GM19468 (cell line): ENCODE data around the gene CACNA2D2.

Experiments
- ATAC-seq: cut with Tn5 transposase; IDR thresholded peaks from one replicate; pipeline ENCODE4 v1.9.1; 2021; ENCODE audit warnings: mild to moderate bottlenecking, moderate library complexity, moderate number of reproducible peaks; ENCODE audit not compliant: unreplicated experiment; ENCODE audit errors: extremely low read depth

CACNA2D2 gene

GRCh38 chr3:50503504-50504342, at the start of gene CACNA2D2:
CACNA2D2 (minus strand) TSS chr3:50503634; CDS start chr3:50503423, 211 bp downstream.
- no peak for ATAC-seq

DNA sequence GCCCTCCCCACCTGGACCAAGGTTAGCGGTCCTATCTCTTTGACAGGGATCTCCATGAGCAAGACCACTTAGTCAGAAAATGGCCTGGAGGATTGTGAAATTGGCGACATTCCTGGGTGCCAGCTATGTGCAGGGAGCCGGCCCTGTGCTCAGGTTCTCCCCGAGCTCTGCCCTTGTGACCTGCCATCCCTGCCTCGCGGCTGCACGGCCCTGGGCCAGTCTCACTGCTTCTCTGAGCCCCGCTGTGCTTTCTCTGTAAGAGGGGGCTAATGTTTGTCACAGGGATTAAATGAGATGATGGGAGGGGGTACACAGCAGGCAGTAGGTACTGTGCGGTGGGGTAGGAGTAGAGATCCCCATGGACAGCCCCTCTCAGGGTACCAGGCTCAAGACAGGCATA, 49.2 kb upstream of the CACNA2D2 start:
- no peak for ATAC-seq

- ATAC-seq: no peak
Observed at GRCh38 chr3:50551681-50552435, 48.4 kb upstream of the CACNA2D2 start.

- no peak for ATAC-seq
Observed at GRCh38 chr3:50551054-50551659, 47.7 kb upstream of the CACNA2D2 start.

DNA sequence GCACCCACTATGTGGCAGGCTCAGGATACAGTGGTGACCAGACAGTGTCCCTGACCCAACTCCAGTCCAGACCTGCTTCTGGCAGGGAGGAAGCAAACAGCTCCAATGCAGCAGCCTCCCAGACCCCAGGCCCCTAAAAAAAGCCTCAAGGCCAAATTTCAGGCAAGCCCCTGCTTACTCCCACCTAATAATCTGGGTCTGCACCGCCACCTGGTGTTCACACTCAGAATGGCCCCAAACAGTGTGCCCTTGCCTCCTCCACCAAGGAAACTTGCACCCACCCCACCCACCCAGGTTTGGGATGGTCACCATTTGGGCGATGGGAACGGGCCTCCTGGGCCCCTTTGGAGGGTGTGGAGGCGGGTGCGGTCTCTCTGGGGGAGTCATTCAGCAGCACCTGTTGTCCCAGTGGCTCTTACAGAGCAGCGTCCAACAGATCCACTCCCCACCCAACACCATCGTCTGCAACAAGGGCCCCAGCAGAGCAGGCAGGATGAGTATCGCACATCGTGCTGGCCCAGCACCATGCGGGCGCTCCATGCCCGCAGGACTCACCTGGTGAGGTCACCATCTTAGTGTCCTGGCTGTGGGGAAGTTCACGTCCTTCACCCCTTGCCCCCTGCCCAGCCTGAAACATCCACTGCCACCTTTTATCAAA, 46.8 kb upstream of the CACNA2D2 start:
- no peak for ATAC-seq

DNA sequence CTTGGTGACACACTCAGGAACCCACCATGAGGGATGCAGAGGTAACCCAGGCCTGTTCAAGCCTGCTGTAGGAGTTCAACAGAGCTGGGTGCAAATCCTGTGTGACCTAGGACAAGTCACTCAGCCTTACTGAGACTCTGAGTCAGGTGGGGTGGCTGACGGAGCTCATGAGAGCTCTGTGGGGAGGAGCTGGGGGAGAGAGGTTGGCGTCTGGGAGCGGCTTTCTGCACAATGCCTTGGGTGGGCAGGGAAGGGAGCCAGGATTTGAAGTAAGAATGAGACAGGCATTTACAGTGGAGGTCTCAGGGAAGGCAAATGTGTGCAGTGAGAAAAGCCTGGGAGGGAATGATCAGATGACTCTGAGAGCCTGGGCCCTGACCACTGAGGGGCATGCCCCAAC, 45.8 kb upstream of the CACNA2D2 start:
- ATAC-seq: no peak

DNA sequence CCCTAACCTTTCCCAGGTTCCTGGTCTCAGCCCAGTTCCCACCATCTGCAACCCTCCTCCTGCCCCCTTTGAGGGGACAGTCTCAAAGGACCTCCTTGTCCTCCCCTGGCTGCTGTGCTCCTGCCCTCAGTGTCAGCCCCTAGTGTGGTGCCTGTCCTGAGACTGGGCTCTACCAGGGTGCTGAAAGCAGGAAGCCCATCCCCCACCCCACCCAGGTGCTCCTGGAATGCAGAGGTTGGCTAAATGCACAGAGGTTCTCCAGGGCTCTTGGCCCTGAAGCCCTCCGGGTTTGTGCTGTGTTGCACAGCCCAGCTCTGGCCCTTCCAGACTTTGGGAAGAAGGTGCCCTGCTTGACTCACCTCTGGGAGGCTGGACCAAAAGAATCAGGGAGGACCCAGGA, 42.3 kb upstream of the CACNA2D2 start:
- no peak for ATAC-seq

DNA sequence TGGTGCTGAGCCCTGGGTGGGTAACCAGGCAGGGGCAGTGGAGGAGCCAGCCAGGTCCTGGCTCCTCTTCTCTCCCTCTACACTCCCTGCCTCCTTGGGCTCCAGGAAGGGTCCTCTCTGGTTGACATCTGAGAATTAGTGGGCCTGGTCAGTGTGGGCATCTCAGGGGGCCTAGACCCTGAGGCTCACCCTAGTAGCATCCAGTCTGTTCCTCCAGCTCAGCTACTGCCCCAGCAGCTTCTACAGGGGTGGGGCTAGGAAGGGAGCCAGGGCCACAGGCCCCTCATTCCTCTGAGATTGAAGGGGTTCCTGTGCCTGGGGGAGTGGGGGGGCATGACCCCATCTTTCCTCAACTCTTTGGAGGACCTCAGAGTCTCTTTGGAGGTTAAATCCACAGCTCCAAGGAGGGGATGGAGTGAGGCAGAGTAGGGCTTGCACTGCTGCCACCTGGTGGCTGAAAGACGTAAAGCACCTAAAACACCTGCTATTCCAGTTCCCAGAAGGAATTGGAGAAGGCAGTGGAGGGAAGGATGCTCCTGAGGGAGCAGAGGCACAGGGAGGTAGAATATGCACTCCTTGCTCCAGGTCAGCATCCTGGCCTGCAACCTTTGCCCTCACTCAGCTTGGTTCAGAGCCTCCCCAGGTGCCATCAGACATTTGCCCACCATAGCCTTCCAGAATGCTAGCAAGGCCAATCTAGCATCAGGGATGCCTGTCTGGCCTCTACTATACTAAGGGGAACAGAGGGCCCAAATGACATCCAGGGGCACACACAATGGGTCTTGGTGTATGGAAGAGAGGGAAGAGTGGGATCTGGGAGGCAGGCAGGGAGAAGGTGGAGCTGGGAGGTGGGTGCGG, 39.0 kb upstream of the CACNA2D2 start:
- ATAC-seq: no peak

- no peak for ATAC-seq
Observed at GRCh38 chr3:50539356-50540286, 36.2 kb upstream of the CACNA2D2 start.

- no peak for ATAC-seq
Observed at GRCh38 chr3:50537421-50538129, 34.1 kb upstream of the CACNA2D2 start.

- no peak for ATAC-seq
Observed at GRCh38 chr3:50536471-50537180, 33.2 kb upstream of the CACNA2D2 start.

DNA sequence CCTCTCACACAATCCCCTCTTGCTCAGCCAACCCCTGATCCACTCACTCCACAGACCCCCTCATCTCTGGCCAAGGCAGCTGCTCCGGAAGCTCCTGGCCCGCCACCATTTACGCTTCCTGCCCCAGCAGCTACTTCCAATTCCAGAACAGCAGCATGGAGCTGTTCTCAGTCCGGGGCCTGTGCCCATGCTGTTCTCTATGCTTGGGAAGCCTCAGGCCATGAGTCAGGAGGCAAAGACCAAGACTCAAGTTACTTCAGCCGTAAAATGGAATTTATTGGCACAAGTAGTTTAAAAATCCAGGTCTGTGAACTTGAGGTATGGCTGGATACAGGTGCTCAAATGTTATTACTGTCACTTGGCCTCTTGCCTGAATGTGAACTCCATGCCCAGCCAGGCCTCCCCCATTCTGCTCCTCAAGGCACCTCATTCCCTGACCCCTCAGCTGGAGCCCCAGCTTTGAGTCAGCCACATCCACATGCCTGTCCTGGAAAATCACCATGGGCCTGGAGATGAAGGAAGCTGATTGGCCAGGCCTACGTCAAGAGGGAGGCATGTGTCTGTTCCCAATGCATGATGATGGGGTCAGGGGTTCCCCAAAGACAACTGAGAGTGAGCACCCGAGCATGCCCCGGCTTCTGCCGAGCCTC, 31.4 kb upstream of the CACNA2D2 start:
- ATAC-seq: no peak

DNA sequence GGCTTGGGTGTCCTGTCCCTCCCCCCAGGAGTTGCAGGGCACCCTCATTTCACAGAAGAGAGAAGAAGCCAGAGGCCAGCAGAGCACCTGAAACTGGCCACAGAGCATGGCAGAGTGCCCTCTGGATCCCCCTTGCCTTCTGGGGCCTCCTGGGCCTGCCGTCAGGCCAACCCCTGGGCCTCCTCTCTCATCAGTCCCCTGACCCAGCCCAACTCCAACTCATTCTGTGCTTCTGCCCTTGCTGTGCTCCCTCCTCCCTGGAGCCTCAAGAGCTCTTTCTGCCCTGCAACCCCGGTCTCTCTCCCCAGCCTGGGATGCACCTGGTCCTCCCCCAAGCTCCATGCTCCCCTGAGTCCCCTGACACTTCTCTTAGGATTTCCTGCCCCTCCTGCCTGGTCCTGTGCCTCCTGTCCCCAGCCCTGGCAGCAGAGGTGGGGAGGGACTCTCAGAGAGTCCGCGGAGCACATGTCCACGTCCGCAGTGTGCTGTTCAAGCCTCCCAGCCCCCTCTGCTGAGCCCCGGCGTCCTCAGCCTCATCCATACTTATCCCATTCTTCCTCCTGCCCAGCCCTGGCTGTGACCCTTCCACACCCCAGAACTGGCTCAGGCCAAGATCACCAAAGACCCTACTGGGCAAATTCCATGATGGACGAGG, 30.5 kb upstream of the CACNA2D2 start:
- no peak for ATAC-seq

GRCh38 chr3:50533316-50533715, 29.9 kb upstream of the CACNA2D2 start:
- ATAC-seq: no peak

- ATAC-seq: no peak
Observed at GRCh38 chr3:50532062-50532705, 28.8 kb upstream of the CACNA2D2 start.

DNA sequence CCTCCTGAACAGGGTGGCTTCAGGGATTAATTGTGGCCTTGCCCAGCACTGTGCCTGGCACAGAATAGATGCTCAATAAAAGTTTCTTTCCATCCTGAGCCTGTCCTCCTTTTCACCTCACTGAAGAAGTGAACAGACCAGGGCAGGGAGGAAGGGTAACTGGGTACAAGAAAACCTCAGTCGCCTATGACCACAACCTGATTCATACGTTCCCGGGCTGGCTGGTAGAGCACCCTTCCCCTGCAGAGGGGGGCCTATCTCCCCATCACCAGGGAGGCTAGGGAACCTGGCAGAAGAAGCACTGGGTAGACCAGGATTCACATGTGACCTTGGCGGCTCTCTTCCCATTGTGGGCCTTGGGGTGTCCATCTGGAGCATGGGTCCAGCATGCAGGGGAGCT, 27.8 kb upstream of the CACNA2D2 start:
- no peak for ATAC-seq
